ENCODE measurements around the gene MDM2. TPM values are rescaled to one million over a fixed set of nuclear protein-coding genes. Genes with fewer than 3 reads are reported as not detected.
"Not testable (repeated sequence)": the region's sequence is repeated elsewhere in the genome, so short reads cannot be mapped to it uniquely, and the experiment has no call there.

The MDM2 gene
- total RNA-seq, 2 experiments from 2014 or later, result 156 to 169 TPM

- peaks cover 9% of the 10 kb centered on the region for H3K4me1 Mint-ChIP-seq
- no peaks in the 10 kb centered on the region for H3K27me3 Mint-ChIP-seq
- DNase-seq (no peak), ATAC-seq (ENCODE audit: low read depth) (no peak)
- POLR2A ChIA-PET, result no interaction called here
- no peak overlapping the region for H3K27ac Mint-ChIP-seq
- no peak overlapping the region for H3K4me3 Mint-ChIP-seq
- H3K36me3 Mint-ChIP-seq, result peaks cover 18% of the 10 kb centered on the region
- no peaks in the 10 kb centered on the region for H3K9me3 Mint-ChIP-seq
Measured at GRCh38 chr12:68831751-68832503, 23.9 kb downstream of the MDM2 start.

DNA sequence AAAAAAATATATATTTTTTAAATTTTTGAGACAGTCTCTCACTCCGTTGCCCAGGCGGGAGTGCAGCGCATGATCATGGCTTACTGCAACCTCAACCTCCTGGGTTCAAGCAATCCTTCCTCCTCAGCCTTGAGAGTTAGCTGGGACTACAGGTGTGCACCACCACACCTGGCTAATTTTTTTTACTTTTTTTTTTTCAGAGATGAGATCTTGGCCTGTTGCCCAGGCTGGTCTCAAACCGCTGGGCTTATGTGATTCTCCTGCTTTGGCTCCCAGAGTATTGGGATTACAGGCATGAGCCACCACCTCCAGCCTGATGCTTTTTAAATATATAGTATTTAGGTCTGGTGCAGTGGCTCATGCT, 24.5 kb downstream of the MDM2 start:
- POLR2A ChIA-PET, result no interaction called here
- H3K4me1 Mint-ChIP-seq, result peaks cover 7% of the 10 kb centered on the region
- ATAC-seq (ENCODE audit: low read depth) (no peak), DNase-seq (no peak)
- H3K27me3 Mint-ChIP-seq, result no peaks in the 10 kb centered on the region
- no peak overlapping the region for H3K4me3 Mint-ChIP-seq
- H3K27ac Mint-ChIP-seq, result no peak overlapping the region
- no peaks in the 10 kb centered on the region for H3K9me3 Mint-ChIP-seq
- H3K36me3 Mint-ChIP-seq, result peaks cover 20% of the 10 kb centered on the region

DNA sequence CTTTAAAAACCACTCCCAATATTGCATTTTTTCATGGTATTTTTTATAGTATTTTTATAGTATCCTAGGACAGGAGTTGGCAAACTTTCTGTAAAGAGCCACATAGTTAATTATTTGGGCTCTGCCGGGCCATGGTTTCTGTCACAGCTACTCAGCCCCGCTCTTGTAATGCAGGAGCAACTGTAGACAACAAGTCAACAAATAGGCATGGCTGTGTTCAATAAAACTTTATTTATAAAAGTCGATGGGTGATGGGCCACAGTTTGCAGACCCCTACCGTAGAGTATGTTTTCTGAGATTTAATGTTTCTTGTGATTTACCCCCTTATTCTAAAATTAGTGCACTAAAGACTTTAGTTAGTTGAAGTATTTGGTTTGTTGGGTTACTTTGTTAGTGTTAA, 25.5 kb downstream of the MDM2 start:
- ATAC-seq (ENCODE audit: low read depth) (no peak), DNase-seq (no peak)
- POLR2A ChIA-PET, result no interaction called here
- Mint-ChIP-seq H3K36me3 (peaks cover 26% of the 10 kb centered on the region), H3K27ac (no peak overlapping the region), H3K27me3 (no peaks in the 10 kb centered on the region), H3K9me3 (no peaks in the 10 kb centered on the region), H3K4me3 (no peak overlapping the region), H3K4me1 (peaks cover 13% of the 10 kb centered on the region)

GRCh38 chr12:68835333-68835908, 27.4 kb downstream of the MDM2 start:
- Mint-ChIP-seq H3K4me1 (peaks cover 9% of the 10 kb centered on the region), H3K27me3 (no peaks in the 10 kb centered on the region), H3K36me3 (peaks cover 33% of the 10 kb centered on the region), H3K4me3 (no peak overlapping the region), H3K27ac (no peak overlapping the region), H3K9me3 (no peaks in the 10 kb centered on the region)
- no peak for DNase-seq
- POLR2A ChIA-PET, result no interaction called here
- ATAC-seq (ENCODE audit: low read depth), result no peak

DNA sequence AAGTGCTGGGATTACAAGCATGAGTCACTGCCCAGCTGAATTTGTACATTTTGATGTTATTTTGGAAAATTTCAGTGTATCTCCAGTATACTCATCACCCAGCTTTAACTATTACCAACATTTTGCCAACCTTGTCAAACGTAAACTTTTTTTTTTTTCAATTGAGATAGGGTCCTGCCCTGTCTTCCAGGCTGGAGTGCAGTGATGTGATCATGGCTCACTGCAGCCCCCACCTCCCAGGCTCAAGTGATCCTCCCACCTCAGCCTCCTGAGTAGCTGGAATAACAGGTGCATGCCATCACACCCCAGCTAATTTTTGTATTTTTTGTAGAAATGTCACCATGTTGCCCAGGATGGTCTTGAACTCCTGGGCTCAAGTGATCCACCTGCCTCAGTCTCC, 29.2 kb downstream of the MDM2 start:
- ATAC-seq (ENCODE audit: low read depth) (no peak), DNase-seq (no peak)
- H3K27ac Mint-ChIP-seq, result no peak overlapping the region
- H3K27me3 Mint-ChIP-seq, result no peaks in the 10 kb centered on the region
- POLR2A ChIA-PET, result interaction anchor here (0.7 to 1.1 kb wide), 2 partner anchors 30 to 478 kb away, joined by 3 to 6 read pairs; no protein-coding TSS in a partner anchor
- H3K4me3 Mint-ChIP-seq, result no peak overlapping the region
- peaks cover 9% of the 10 kb centered on the region for H3K4me1 Mint-ChIP-seq
- peaks cover 33% of the 10 kb centered on the region for H3K36me3 Mint-ChIP-seq
- H3K9me3 Mint-ChIP-seq, result no peaks in the 10 kb centered on the region

DNA sequence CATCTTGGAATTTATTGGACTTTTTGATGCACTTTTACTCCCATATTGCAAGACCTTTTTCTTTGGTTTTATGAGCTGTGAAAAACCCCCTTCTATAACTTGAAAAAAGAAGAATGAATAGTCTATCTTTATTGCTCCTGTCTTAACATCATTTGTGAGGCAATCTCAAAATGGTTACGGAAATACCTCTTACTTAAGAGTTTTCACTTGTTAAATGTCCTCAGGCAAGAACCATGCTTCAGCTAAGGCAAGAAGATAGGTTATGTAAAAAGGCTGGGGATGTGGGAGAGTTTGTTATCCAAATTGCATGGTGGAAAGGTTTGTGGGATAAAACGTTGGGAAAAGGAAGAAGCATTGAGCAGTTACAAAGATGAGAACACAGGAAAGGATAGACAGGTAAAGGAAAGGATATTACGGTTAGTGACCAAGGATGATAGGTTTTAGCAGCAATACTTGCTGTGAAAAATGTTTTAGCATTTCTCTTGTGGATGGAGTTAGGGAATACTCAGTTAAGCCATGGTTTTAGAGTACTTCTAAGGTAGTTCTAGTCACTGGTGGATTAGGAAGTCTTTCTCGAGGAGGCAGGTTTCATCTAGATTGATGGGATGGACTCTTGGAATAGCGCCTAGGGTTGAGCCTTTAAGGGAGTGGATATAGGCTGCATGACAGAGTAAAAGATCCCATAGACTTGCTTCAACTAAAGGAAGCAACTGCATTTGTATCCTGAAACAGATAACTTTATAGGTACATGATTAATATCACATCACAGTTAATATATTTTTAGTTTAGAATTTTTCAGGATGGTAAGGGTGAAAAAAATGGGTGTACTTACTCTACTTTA, 30.3 kb downstream of the MDM2 start:
- Mint-ChIP-seq H3K27ac (no peak overlapping the region), H3K4me1 (peaks cover 9% of the 10 kb centered on the region), H3K9me3 (no peaks in the 10 kb centered on the region), H3K27me3 (no peaks in the 10 kb centered on the region), H3K4me3 (no peak overlapping the region), H3K36me3 (peaks cover 33% of the 10 kb centered on the region)
- ATAC-seq (ENCODE audit: low read depth) (no peak), DNase-seq (no peak)
- POLR2A ChIA-PET, result no interaction called here

GRCh38 chr12:68839183-68840147, 31.5 kb downstream of the MDM2 start:
- ATAC-seq (ENCODE audit: low read depth), result no peak
- no peaks in the 10 kb centered on the region for H3K9me3 Mint-ChIP-seq
- H3K4me1 Mint-ChIP-seq, result peaks cover 10% of the 10 kb centered on the region
- POLR2A ChIA-PET, result interaction anchor here (0.6 kb wide), 1 partner anchor 562 kb away, joined by 3 read pairs; no protein-coding TSS in a partner anchor
- H3K36me3 Mint-ChIP-seq, result peaks cover 38% of the 10 kb centered on the region
- no peaks in the 10 kb centered on the region for H3K27me3 Mint-ChIP-seq
- no peak overlapping the region for H3K27ac Mint-ChIP-seq
- no peak for DNase-seq
- H3K4me3 Mint-ChIP-seq, result no peak overlapping the region

- H3K4me1 Mint-ChIP-seq, result not testable (repeated sequence)
Measured at GRCh38 chr12:68841175-68841574, 33.2 kb downstream of the MDM2 start.

GRCh38 chr12:68841717-68842116, 33.7 kb downstream of the MDM2 start:
- H3K27ac Mint-ChIP-seq, result no peak overlapping the region
- H3K9me3 Mint-ChIP-seq, result no peaks in the 10 kb centered on the region
- ATAC-seq (ENCODE audit: low read depth), result no peak
- POLR2A ChIA-PET, result no interaction called here
- peaks cover 10% of the 10 kb centered on the region for H3K4me1 Mint-ChIP-seq
- no peaks in the 10 kb centered on the region for H3K27me3 Mint-ChIP-seq
- H3K4me3 Mint-ChIP-seq, result no peak overlapping the region
- H3K36me3 Mint-ChIP-seq, result peaks cover 32% of the 10 kb centered on the region
- no peak for DNase-seq

More at GRCh38 chr12:68841175-68841574, 33.2 kb downstream of the MDM2 start:
- H3K36me3 Mint-ChIP-seq, result peaks cover 35% of the 10 kb centered on the region
- H3K4me3 Mint-ChIP-seq; H3K27ac Mint-ChIP-seq; H3K9me3 Mint-ChIP-seq; ATAC-seq (ENCODE audit: low read depth); DNase-seq; POLR2A ChIA-PET; H3K27me3 Mint-ChIP-seq: not testable (repeated sequence)

GRCh38 chr12:68842123-68842522, 34.1 kb downstream of the MDM2 start:
- DNase-seq (no peak), ATAC-seq (ENCODE audit: low read depth) (no peak)
- H3K9me3 Mint-ChIP-seq, result no peaks in the 10 kb centered on the region
- peaks cover 32% of the 10 kb centered on the region for H3K36me3 Mint-ChIP-seq
- POLR2A ChIA-PET, result no interaction called here
- peaks cover 10% of the 10 kb centered on the region for H3K4me1 Mint-ChIP-seq
- H3K4me3 Mint-ChIP-seq, result no peak overlapping the region
- H3K27ac Mint-ChIP-seq, result no peak overlapping the region
- no peaks in the 10 kb centered on the region for H3K27me3 Mint-ChIP-seq

DNA sequence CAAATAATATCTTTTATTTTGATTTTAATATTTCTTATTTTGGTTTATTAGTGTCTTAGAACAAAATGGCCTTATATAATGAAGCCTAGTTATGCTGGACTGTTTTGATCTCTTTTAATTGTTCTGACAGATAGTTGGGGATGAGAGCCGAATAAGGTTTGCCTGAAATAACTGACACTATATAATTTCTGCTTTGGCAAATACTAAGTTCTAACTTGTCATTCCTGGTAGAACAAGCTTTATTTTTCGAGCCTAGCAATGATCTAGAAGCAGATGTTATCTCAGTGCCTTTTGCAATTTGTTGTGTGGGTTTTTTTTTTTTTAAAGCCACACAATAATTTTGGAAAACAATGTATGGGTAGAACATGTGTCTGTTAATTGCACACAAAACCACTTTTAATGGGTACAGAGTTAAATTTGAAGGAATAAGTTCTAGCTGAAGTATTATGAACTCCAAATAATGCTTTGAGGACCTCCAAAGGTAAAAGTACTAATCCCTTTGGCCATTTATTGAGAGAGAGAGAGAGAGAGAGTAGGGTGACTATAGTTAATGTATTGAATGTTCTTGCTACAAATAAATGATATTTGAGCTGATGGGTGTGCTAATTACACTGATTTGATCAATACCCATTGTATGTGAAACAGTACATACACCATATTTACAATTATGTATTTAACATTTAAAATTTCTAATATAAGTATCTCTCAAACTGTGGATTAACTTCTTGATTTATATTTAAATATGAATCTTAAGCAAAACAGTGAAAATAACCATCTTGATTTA, 35.0 kb downstream of the MDM2 start:
- Mint-ChIP-seq H3K27me3 (no peaks in the 10 kb centered on the region), H3K27ac (no peak overlapping the region), H3K9me3 (no peaks in the 10 kb centered on the region), H3K4me3 (no peak overlapping the region), H3K4me1 (peaks cover 9% of the 10 kb centered on the region), H3K36me3 (peaks cover 28% of the 10 kb centered on the region)
- no peak for ATAC-seq (ENCODE audit: low read depth)
- POLR2A ChIA-PET, result no interaction called here
- DNase-seq, result no peak

- H3K4me3 Mint-ChIP-seq, result no peak overlapping the region
- POLR2A ChIA-PET, result interaction anchor here (0.5 kb wide), 1 partner anchor 14 kb away, joined by 3 read pairs; no protein-coding TSS in a partner anchor
- H3K27ac Mint-ChIP-seq, result no peak overlapping the region
- H3K36me3 Mint-ChIP-seq, result peaks cover 19% of the 10 kb centered on the region
- peaks cover 3% of the 10 kb centered on the region for H3K4me1 Mint-ChIP-seq
- no peaks in the 10 kb centered on the region for H3K27me3 Mint-ChIP-seq
- ATAC-seq (ENCODE audit: low read depth) (no peak), DNase-seq (no peak)
- H3K9me3 Mint-ChIP-seq, result no peaks in the 10 kb centered on the region
Measured at GRCh38 chr12:68844318-68844745, 36.4 kb downstream of the MDM2 start.

Measured in activated naive CD8-positive, alpha-beta T cell treated with anti-CD3 and anti-CD28 coated beads, Interleukin-2, amount 10 ng/mL, durations not matched to agents 7 days and 5 days (primary cell).